ENCODE results near the gene BFSP2. TPM values are rescaled to one million over a fixed set of nuclear protein-coding genes. Genes with fewer than 3 reads are reported as not detected.
A peak's percentile ranks its signal among the peaks of the same experiment; 100 is the strongest.

BFSP2 gene
- total RNA-seq, 4 donors from 2014 or later, result not detected

DNA sequence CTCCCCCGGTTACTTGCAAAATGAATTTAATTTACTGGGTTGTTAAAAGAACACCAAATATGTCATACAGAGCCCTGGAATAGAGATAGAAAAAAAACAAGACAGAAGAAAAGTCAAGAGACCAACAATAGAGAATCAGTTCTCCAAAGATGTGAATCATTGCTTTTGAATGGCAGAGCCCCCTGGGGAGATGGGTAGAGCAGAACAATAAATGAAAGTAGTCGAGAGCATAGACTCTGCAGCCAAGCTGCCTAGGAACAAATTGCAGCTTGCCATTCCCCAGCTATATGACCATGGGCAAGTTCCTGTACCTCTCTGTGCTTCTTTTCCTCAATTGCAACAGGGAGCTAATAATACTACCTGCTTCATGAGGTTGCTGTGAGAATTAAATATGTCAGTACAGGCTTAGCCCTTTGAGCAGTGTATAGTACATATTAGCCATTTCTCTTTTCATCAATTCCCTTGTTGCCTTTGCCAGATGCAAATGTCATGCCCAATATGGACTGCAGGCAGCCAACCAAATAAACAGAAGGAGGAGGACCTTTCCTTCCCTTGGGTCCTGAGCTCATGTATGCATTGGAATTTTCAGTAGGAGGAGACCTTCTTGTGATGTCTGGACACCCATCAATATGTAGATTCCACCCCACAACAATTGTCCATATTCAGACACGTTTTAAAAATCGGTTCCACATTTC, 25.0 kb upstream of the BFSP2 start:
- Histone ChIP-seq H3K4me3 (no peak overlapping the region), H3K27me3 (no peaks in the 10 kb centered on the region), H3K36me3 (no peaks in the 10 kb centered on the region), H3K9me3 (no peaks in the 10 kb centered on the region), H3K27ac (no peak overlapping the region), H3K4me1 (no peaks in the 10 kb centered on the region)
- in situ Hi-C loops (cut with MboI; ENCODE audit: low sequenced_read_pairs in 4 of 4), result loop anchor here in 3 of 4 donors (5.0 to 25.0 kb wide), 2 partner anchors 338 to 643 kb away; partner anchors contain the start of gene TMEM108 (in 2 of the 3)
- no peak for TF ChIP-seq POLR2A (IDR thresholded peaks at IDR 0.05)
- TF ChIP-seq, protein P1, sequence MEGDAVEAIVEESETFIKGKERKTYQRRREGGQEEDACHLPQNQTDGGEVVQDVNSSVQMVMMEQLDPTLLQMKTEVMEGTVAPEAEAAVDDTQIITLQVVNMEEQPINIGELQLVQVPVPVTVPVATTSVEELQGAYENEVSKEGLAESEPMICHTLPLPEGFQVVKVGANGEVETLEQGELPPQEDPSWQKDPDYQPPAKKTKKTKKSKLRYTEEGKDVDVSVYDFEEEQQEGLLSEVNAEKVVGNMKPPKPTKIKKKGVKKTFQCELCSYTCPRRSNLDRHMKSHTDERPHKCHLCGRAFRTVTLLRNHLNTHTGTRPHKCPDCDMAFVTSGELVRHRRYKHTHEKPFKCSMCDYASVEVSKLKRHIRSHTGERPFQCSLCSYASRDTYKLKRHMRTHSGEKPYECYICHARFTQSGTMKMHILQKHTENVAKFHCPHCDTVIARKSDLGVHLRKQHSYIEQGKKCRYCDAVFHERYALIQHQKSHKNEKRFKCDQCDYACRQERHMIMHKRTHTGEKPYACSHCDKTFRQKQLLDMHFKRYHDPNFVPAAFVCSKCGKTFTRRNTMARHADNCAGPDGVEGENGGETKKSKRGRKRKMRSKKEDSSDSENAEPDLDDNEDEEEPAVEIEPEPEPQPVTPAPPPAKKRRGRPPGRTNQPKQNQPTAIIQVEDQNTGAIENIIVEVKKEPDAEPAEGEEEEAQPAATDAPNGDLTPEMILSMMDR (IDR thresholded peaks at IDR 0.05 in 4 of 5, conservative IDR thresholded peaks at IDR 0.05 in 1 of 5), result no peak
- no peak for DNase-seq
- intact Hi-C loops (cut with DNase I; ENCODE audit: low total_unique reads), result no loop called here
- no peak for ATAC-seq

DNA sequence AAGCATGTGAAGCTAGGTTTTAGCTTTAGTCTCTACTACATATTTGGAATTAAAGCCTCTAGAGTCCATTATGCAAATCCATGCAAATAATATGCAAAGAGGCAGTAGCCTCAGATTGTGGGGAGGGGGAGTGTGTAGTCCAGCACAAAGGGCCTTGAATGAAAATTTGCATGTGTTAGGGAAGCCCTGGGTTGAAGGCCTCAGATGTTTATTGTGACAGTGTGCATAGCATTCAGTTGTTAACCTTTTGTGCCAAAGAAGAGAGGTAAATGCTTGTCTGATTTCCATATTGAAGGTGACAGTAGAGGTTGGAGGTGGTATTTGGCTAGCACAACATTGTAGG, 24.5 kb upstream of the BFSP2 start:
- Histone ChIP-seq H3K27me3 (no peaks in the 10 kb centered on the region), H3K4me1 (no peaks in the 10 kb centered on the region), H3K36me3 (no peaks in the 10 kb centered on the region), H3K9me3 (no peaks in the 10 kb centered on the region), H3K27ac (no peak overlapping the region), H3K4me3 (no peak overlapping the region)
- DNase-seq (no peak), ATAC-seq (no peak)
- intact Hi-C loops (cut with DNase I; ENCODE audit: low total_unique reads) (no loop called here), in situ Hi-C loops (cut with MboI; ENCODE audit: low sequenced_read_pairs in 4 of 4) (loop anchor here in 3 of 4 donors (5.0 to 25.0 kb wide), 2 partner anchors 338 to 643 kb away; partner anchors contain the start of gene TMEM108 (in 2 of the 3))
- TF ChIP-seq, protein P1 (IDR thresholded peaks at IDR 0.05 in 4 of 5, conservative IDR thresholded peaks at IDR 0.05 in 1 of 5), result no peak
- no peak for TF ChIP-seq POLR2A (IDR thresholded peaks at IDR 0.05)

DNA sequence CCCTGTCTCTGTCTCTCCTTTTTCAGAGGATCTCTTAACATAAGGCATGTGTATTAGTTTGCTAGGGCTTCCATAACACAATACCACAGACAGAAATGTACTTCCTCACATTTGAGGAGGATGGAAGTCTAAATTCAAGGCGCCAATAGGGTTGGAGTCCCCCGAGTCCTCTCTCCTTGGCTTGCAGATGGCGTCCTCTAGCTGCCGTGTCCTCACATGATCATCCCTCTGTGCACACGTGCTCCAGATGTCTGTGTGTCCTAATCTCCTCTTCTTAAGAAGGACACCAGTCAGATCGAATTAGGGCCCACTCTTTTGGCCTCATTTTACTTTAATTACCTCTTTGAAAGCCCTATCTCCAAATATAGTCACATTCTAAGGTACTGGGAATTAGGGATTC, 23.0 kb upstream of the BFSP2 start:
- no peak for ATAC-seq
- H3K27me3 ChIP-seq, result no peaks in the 10 kb centered on the region
- no peaks in the 10 kb centered on the region for H3K36me3 ChIP-seq
- in situ Hi-C loops (cut with MboI; ENCODE audit: low sequenced_read_pairs in 4 of 4), result loop anchor here in 3 of 4 donors (5.0 to 25.0 kb wide), 2 partner anchors 340 to 645 kb away; partner anchors contain the start of gene TMEM108 (in 2 of the 3)
- H3K9me3 ChIP-seq, result no peaks in the 10 kb centered on the region
- TF ChIP-seq POLR2A (IDR thresholded peaks at IDR 0.05), result no peak
- TF ChIP-seq, protein P1 (IDR thresholded peaks at IDR 0.05 in 4 of 5, conservative IDR thresholded peaks at IDR 0.05 in 1 of 5), result no peak
- intact Hi-C loops (cut with DNase I; ENCODE audit: low total_unique reads), result loop anchor here (2.0 kb wide), 1 partner anchor 334 kb away; no protein-coding TSS in a partner anchor
- H3K4me1 ChIP-seq, result no peaks in the 10 kb centered on the region
- no peak overlapping the region for H3K27ac ChIP-seq
- no peak overlapping the region for H3K4me3 ChIP-seq
- DNase-seq, result no peak

DNA sequence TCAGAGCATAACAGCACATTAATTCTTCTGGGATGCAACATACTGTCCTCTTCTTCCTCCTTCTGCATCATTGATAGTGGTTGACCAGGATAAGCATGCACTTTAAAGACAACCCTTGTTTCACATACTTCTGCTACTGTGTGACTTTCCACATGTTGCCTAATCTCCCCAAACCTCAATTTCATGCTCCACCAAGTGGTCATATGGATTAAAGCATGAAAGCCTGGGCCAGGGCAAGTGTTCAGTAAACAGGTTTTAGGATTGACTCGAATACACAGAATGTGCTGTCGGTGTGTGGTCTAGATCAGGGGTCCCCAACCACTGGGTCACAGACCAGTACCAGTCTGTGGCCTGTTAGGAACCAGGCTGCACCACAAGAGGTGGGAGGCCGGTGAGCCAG, 22.5 kb upstream of the BFSP2 start:
- H3K27ac ChIP-seq, result no peak overlapping the region
- H3K9me3 ChIP-seq, result no peaks in the 10 kb centered on the region
- no peak for TF ChIP-seq POLR2A (IDR thresholded peaks at IDR 0.05)
- TF ChIP-seq, protein P1 (IDR thresholded peaks at IDR 0.05 in 4 of 5, conservative IDR thresholded peaks at IDR 0.05 in 1 of 5), result peak in 2 of 5 experiments; percentile 21 to 31
- H3K4me3 ChIP-seq, result no peak overlapping the region
- ATAC-seq, result peak in 1 of 2 donors; percentile 39
- no peaks in the 10 kb centered on the region for H3K36me3 ChIP-seq
- H3K4me1 ChIP-seq, result peaks cover 2 to 6% of the 10 kb centered on the region in 2 donors
- in situ Hi-C loops (cut with MboI; ENCODE audit: low sequenced_read_pairs in 4 of 4) (loop anchor here in 3 of 4 donors (5.0 to 25.0 kb wide), 2 partner anchors 340 to 645 kb away; partner anchors contain the start of gene TMEM108 (in 2 of the 3)), intact Hi-C loops (cut with DNase I; ENCODE audit: low total_unique reads) (loop anchor here (2.0 kb wide), 1 partner anchor 335 kb away; no protein-coding TSS in a partner anchor)
- no peaks in the 10 kb centered on the region for H3K27me3 ChIP-seq
- DNase-seq, result no peak

Data from gastrocnemius medialis (tissue), 4 donors.